ENCODE results near the gene DESI1.

Gene DESI1

GRCh38 chr22:41557401-41558240 is 63.2 kb downstream of the DESI1 start:
- DNase-seq (ENCODE audit: low read depth): peak; percentile 52

- DNase-seq (ENCODE audit: low read depth): no peak
Observed at GRCh38 chr22:41556561-41556960, 64.3 kb downstream of the DESI1 start.

GRCh38 chr22:41555325-41555982 is 65.4 kb downstream of the DESI1 start:
- DNase-seq (ENCODE audit: low read depth): no peak

GRCh38 chr22:41551877-41552582 is 68.8 kb downstream of the DESI1 start:
- no peak for DNase-seq (ENCODE audit: low read depth)

GRCh38 chr22:41550952-41551491 is 69.8 kb downstream of the DESI1 start:
- no peak for DNase-seq (ENCODE audit: low read depth)

- no peak for DNase-seq (ENCODE audit: low read depth)
Observed at GRCh38 chr22:41548830-41549211, 72.0 kb downstream of the DESI1 start.

Measured in fibroblast of gingiva (primary cell).